Measurements from ENCODE around the gene HTRA3.

GRCh38 chr4:8334786-8335460, 65.4 kb downstream of the HTRA3 start:
- no peak for TF ChIP-seq EZH2 (IDR thresholded peaks at IDR 0.05)
- TF ChIP-seq CTCF (IDR thresholded peaks at IDR 0.05) = no peak

Data from neural progenitor cell (in vitro differentiated cells).